Activated naive CD8-positive, alpha-beta T cell treated with anti-CD3 and anti-CD28 coated beads, Interleukin-2, amount 50 U/mL, for 24 hours (primary cell): ENCODE measurements around the gene MMP15.
"Not testable (repeated sequence)": the region's sequence is repeated elsewhere in the genome, so short reads cannot be mapped to it uniquely, and the experiment has no call there.

Source experiments
- ATAC-seq: fragments of 150-1000 bp; cut with Tn5 transposase; one replicate; pipeline ENCODE4 v1.10.0; 2021
- DNase-seq: peaks from one replicate; pipeline ENCODE4 v3.0.0; 2021
- H3K27ac Mint-ChIP-seq: one replicate; pipeline ENCODE4 v1.8.0; 2021; ENCODE audit warnings: mild to moderate bottlenecking, mixed read lengths
- H3K27me3 Mint-ChIP-seq: one replicate; pipeline ENCODE4 v1.8.0; 2021; ENCODE audit warnings: mixed read lengths
- H3K36me3 Mint-ChIP-seq: one replicate; pipeline ENCODE4 v1.8.0; 2021; ENCODE audit warnings: low read depth, mixed read lengths
- H3K4me1 Mint-ChIP-seq: one replicate; pipeline ENCODE4 v1.8.0; 2021; ENCODE audit warnings: mixed read lengths
- H3K4me3 Mint-ChIP-seq: one replicate; pipeline ENCODE4 v1.8.0; 2021; ENCODE audit warnings: mild to moderate bottlenecking, moderate library complexity, mixed read lengths
- H3K9me3 Mint-ChIP-seq: one replicate; pipeline ENCODE4 v1.8.0; 2021; ENCODE audit warnings: mixed read lengths

Gene MMP15

GRCh38 chr16:58025351-58026138 is at the start of gene MMP15:
TSS of gene MMP15 (plus strand) at chr16:58025754. CDS start at chr16:58026351, 597 bp downstream.
- H3K4me1 Mint-ChIP-seq: peaks cover 11% of the 10 kb centered on the region

GRCh38 chr16:57976331-57976796 is 49.2 kb upstream of the MMP15 start:
- DNase-seq: no peak
- no peak for ATAC-seq
- Mint-ChIP-seq H3K4me1 (no peaks in the 10 kb centered on the region), H3K9me3 (no peaks in the 10 kb centered on the region), H3K27ac (no peak overlapping the region), H3K36me3 (no peaks in the 10 kb centered on the region), H3K4me3 (no peak overlapping the region), H3K27me3 (no peaks in the 10 kb centered on the region)

More at GRCh38 chr16:58025351-58026138, at the start of gene MMP15:
- H3K27me3 Mint-ChIP-seq: peaks cover 9% of the 10 kb centered on the region
- DNase-seq (peak; percentile 61), ATAC-seq (peak; percentile 70)
- H3K4me3 Mint-ChIP-seq: peak within 1 kb of the TSS; percentile 75
- peak within 1 kb of the TSS; percentile 46 for H3K27ac Mint-ChIP-seq
- H3K36me3 Mint-ChIP-seq: no peaks in the 10 kb centered on the region
- H3K9me3 Mint-ChIP-seq: no peaks in the 10 kb centered on the region

GRCh38 chr16:57977418-57978069 is 48.0 kb upstream of the MMP15 start:
- Mint-ChIP-seq H3K4me3 (no peak overlapping the region), H3K27ac (no peak overlapping the region), H3K4me1 (no peaks in the 10 kb centered on the region), H3K36me3 (no peaks in the 10 kb centered on the region), H3K9me3 (no peaks in the 10 kb centered on the region), H3K27me3 (no peaks in the 10 kb centered on the region)
- ATAC-seq (no peak), DNase-seq (no peak)

GRCh38 chr16:57978070-57978465 is 47.5 kb upstream of the MMP15 start:
- DNase-seq, H3K4me1 Mint-ChIP-seq, H3K36me3 Mint-ChIP-seq, ATAC-seq, H3K27me3 Mint-ChIP-seq, H3K4me3 Mint-ChIP-seq, H3K27ac Mint-ChIP-seq, H3K9me3 Mint-ChIP-seq: not testable (repeated sequence)

GRCh38 chr16:57979006-57979585 is 46.5 kb upstream of the MMP15 start:
- peaks cover under 1% of the 10 kb centered on the region for H3K4me1 Mint-ChIP-seq
- DNase-seq (no peak), ATAC-seq (no peak)
- no peaks in the 10 kb centered on the region for H3K27me3 Mint-ChIP-seq
- H3K4me3 Mint-ChIP-seq: no peak overlapping the region
- H3K36me3 Mint-ChIP-seq: no peaks in the 10 kb centered on the region
- no peaks in the 10 kb centered on the region for H3K9me3 Mint-ChIP-seq
- no peak overlapping the region for H3K27ac Mint-ChIP-seq

- Mint-ChIP-seq H3K4me3 (no peak overlapping the region), H3K27ac (no peak overlapping the region), H3K36me3 (no peaks in the 10 kb centered on the region), H3K9me3 (no peaks in the 10 kb centered on the region), H3K4me1 (peaks cover 9% of the 10 kb centered on the region), H3K27me3 (no peaks in the 10 kb centered on the region)
- no peak for ATAC-seq
- no peak for DNase-seq
Measured at GRCh38 chr16:57981636-57982035, 43.9 kb upstream of the MMP15 start.

GRCh38 chr16:57982385-57982784 is 43.2 kb upstream of the MMP15 start:
- DNase-seq (no peak), ATAC-seq (no peak)
- Mint-ChIP-seq H3K27ac (no peak overlapping the region), H3K27me3 (no peaks in the 10 kb centered on the region), H3K4me3 (no peak overlapping the region), H3K36me3 (no peaks in the 10 kb centered on the region), H3K4me1 (peaks cover 9% of the 10 kb centered on the region), H3K9me3 (no peaks in the 10 kb centered on the region)

- Mint-ChIP-seq H3K4me1 (peaks cover 9% of the 10 kb centered on the region), H3K9me3 (no peaks in the 10 kb centered on the region), H3K27ac (no peak overlapping the region), H3K4me3 (peak overlapping the region; percentile 82), H3K27me3 (no peaks in the 10 kb centered on the region), H3K36me3 (no peaks in the 10 kb centered on the region)
- peak; percentile 95 for ATAC-seq
- peak; percentile 90 for DNase-seq
Measured at GRCh38 chr16:57984443-57985203, 40.9 kb upstream of the MMP15 start.

GRCh38 chr16:57985204-57986181 is 40.1 kb upstream of the MMP15 start:
- Mint-ChIP-seq H3K9me3 (no peaks in the 10 kb centered on the region), H3K36me3 (no peaks in the 10 kb centered on the region), H3K4me3 (peak overlapping the region; percentile 82), H3K27me3 (no peaks in the 10 kb centered on the region), H3K27ac (no peak overlapping the region), H3K4me1 (peaks cover 9% of the 10 kb centered on the region)
- DNase-seq (no peak), ATAC-seq (peak; percentile 44)

GRCh38 chr16:57986196-57986595 is 39.4 kb upstream of the MMP15 start:
- Mint-ChIP-seq H3K4me3 (no peak overlapping the region), H3K9me3 (no peaks in the 10 kb centered on the region), H3K36me3 (no peaks in the 10 kb centered on the region), H3K4me1 (peaks cover 9% of the 10 kb centered on the region), H3K27me3 (no peaks in the 10 kb centered on the region), H3K27ac (no peak overlapping the region)
- DNase-seq: no peak
- no peak for ATAC-seq

- Mint-ChIP-seq H3K9me3 (no peaks in the 10 kb centered on the region), H3K4me1 (peaks cover 9% of the 10 kb centered on the region), H3K4me3 (no peak overlapping the region), H3K36me3 (no peaks in the 10 kb centered on the region), H3K27ac (no peak overlapping the region), H3K27me3 (no peaks in the 10 kb centered on the region)
- ATAC-seq: no peak
- no peak for DNase-seq
Measured at GRCh38 chr16:57987441-57988177, 37.9 kb upstream of the MMP15 start.

- Mint-ChIP-seq H3K9me3 (no peaks in the 10 kb centered on the region), H3K36me3 (no peaks in the 10 kb centered on the region), H3K4me3 (no peak overlapping the region), H3K4me1 (peaks cover 9% of the 10 kb centered on the region), H3K27me3 (no peaks in the 10 kb centered on the region), H3K27ac (no peak overlapping the region)
- DNase-seq (no peak), ATAC-seq (no peak)
Measured at GRCh38 chr16:57988929-57989328, 36.6 kb upstream of the MMP15 start.

GRCh38 chr16:57991551-57992059 is 33.9 kb upstream of the MMP15 start:
- H3K4me3 Mint-ChIP-seq: no peak overlapping the region
- no peaks in the 10 kb centered on the region for H3K9me3 Mint-ChIP-seq
- no peaks in the 10 kb centered on the region for H3K36me3 Mint-ChIP-seq
- H3K27me3 Mint-ChIP-seq: no peaks in the 10 kb centered on the region
- H3K4me1 Mint-ChIP-seq: peaks cover 15% of the 10 kb centered on the region
- H3K27ac Mint-ChIP-seq: no peak overlapping the region
- DNase-seq (no peak), ATAC-seq (no peak)
